Esophagus squamous epithelium (tissue), 5 donors: ENCODE measurements around the gene PRKN. TPM values are rescaled to one million over a fixed set of nuclear protein-coding genes. Genes with fewer than 3 reads are reported as not detected.

Experiments
- DNase-seq: peaks from one replicate; lab custom pipeline; 2025; lab: John Stamatoyannopoulos, UW
- H3K27ac ChIP-seq, 4 donors: fragments of 200-600 bp; sonication (generic); one replicate each; pipeline ENCODE4 v1.5.1; 2016 to 2019; ENCODE audit warnings: mild to moderate bottlenecking in 1 of 4
- H3K27me3 ChIP-seq, 4 donors: fragments of 200-600 bp; sonication (generic); 1 replicate in 3 of 4; 2 replicates in 1 of 4; pipeline versions ENCODE4 v1.5.1 to v1.6.0; 2017 to 2021; ENCODE audit warnings: antibody characterized with exemption in 1 of 4
- H3K36me3 ChIP-seq, 3 donors: fragments of 200-600 bp; sonication (generic); one replicate each; pipeline ENCODE4 v1.5.1; 2016 to 2019
- H3K4me1 ChIP-seq, 3 donors: fragments of 200-600 bp; sonication (generic); one replicate each; pipeline ENCODE4 v1.5.1; 2017 to 2019
- H3K4me3 ChIP-seq, 4 donors: fragments of 200-600 bp; sonication (generic); 1 replicate in 3 of 4; 2 replicates in 1 of 4; pipeline ENCODE4 v1.5.1; 2016 to 2019; ENCODE audit warnings: mild to moderate bottlenecking in 2 of 4, moderate library complexity in 1 of 4
- H3K9me3 ChIP-seq, 3 donors: fragments of 200-600 bp; sonication (generic); one replicate each; pipeline ENCODE4 v1.5.1; 2016 to 2019
- CTCF ChIP-seq, 6 experiments: fragments of 450-650 bp in 4 of 6; fragments of 200-600 bp in 2 of 6; sonication (generic) in 2 of 6; IDR thresholded peaks; one replicate each; pipeline ENCODE4 v1.5.1; 2016 to 2019; ENCODE audit warnings: antibody characterized with exemption in 6 of 6, mild to moderate bottlenecking in 4 of 6, moderate library complexity in 4 of 6
- POLR2A ChIP-seq, 4 donors: fragments of 450-650 bp; IDR thresholded peaks; one replicate each; pipeline ENCODE4 v1.6.1; 2017; ENCODE audit warnings: antibody characterized with exemption in 4 of 4, mild to moderate bottlenecking in 4 of 4, moderate library complexity in 3 of 4
- WGBS, 2 donors: methylation state at CpG; one replicate each; pipeline ENCODE4 v1.1.5; 2018; 5-methylcytosine and 5-hydroxymethylcytosine counted together
- intact Hi-C: fragments of 100-400 bp; cut with DNase I; formaldehyde crosslinking; loops from one replicate; pipeline ENCODE4 v1.15.0; 2022
- total RNA-seq, 4 donors: library from RNA; depleted of rRNA; stranded (reverse); fragments of >200 nt; gene quantifications; one replicate each; pipeline ENCODE4 v1.1.0, GENCODE V29; 2016
- donor health status: DM: yes; HTN: yes; CAD: no.

PRKN gene
- total RNA-seq, 4 donors from 2014 or later = 0.70 to 5.5 (median 2.2) TPM

GRCh38 chr6:161370880-161371279 is 1356.7 kb downstream of the PRKN start:
- peaks cover 9 to 29% (median 16%) of the 10 kb centered on the region in 3 donors for H3K4me1 ChIP-seq
- intact Hi-C loops = loop anchor here (5.0 kb wide), 2 partner anchors 219 to 439 kb away; no protein-coding TSS in a partner anchor
- no peak for TF ChIP-seq POLR2A (IDR thresholded peaks at IDR 0.05)
- TF ChIP-seq CTCF (IDR thresholded peaks at IDR 0.05) = peak; percentile 77 to 94 (median 88)
- H3K9me3 ChIP-seq = no peaks in the 10 kb centered on the region
- no peak overlapping the region for H3K4me3 ChIP-seq
- DNase-seq = no peak
- 21 to 24% methylated on average over 9 of the region's 9 CpGs for WGBS, 2 donors
- H3K27me3 ChIP-seq = no peaks in the 10 kb centered on the region
- H3K27ac ChIP-seq = no peak overlapping the region
- H3K36me3 ChIP-seq = no peaks in the 10 kb centered on the region

GRCh38 chr6:161369339-161369738 is 1358.2 kb downstream of the PRKN start:
- 43 to 53% methylated on average over 13 of the region's 13 CpGs for WGBS, 2 donors
- Histone ChIP-seq H3K4me1 (peaks cover 3 to 17% (median 8%) of the 10 kb centered on the region in 3 donors), H3K27me3 (no peaks in the 10 kb centered on the region), H3K9me3 (no peaks in the 10 kb centered on the region), H3K36me3 (no peaks in the 10 kb centered on the region), H3K27ac (no peak overlapping the region), H3K4me3 (no peak overlapping the region)
- intact Hi-C loops = no loop called here
- DNase-seq = no peak
- TF ChIP-seq CTCF (IDR thresholded peaks at IDR 0.05) (peak in 2 of 6 experiments; percentile 3 to 37), POLR2A (IDR thresholded peaks at IDR 0.05) (no peak)

- WGBS, 2 donors = 69 to 73% methylated on average over 3 to 4 of the region's 7 CpGs
- H3K4me1 ChIP-seq = peaks cover 0 to 11% (median 4%) of the 10 kb centered on the region in 3 donors
- intact Hi-C loops = no loop called here
- peaks cover 0 to 5% (median 3%) of the 10 kb centered on the region in 3 donors for H3K9me3 ChIP-seq
- TF ChIP-seq CTCF (IDR thresholded peaks at IDR 0.05) (no peak), POLR2A (IDR thresholded peaks at IDR 0.05) (no peak)
- no peak overlapping the region for H3K27ac ChIP-seq
- DNase-seq = no peak
- H3K27me3 ChIP-seq = no peaks in the 10 kb centered on the region
- H3K36me3 ChIP-seq = no peaks in the 10 kb centered on the region
- H3K4me3 ChIP-seq = no peak overlapping the region
Measured at GRCh38 chr6:161368514-161368913, 1359.1 kb downstream of the PRKN start.

- H3K27ac ChIP-seq = no peak overlapping the region
- H3K9me3 ChIP-seq = peaks cover 0 to 13% (median 12%) of the 10 kb centered on the region in 3 donors
- H3K36me3 ChIP-seq = no peaks in the 10 kb centered on the region
- TF ChIP-seq POLR2A (IDR thresholded peaks at IDR 0.05) = no peak
- TF ChIP-seq CTCF (IDR thresholded peaks at IDR 0.05) = no peak
- intact Hi-C loops = no loop called here
- no peak for DNase-seq
- H3K4me1 ChIP-seq = peaks cover 0 to 10% (median 4%) of the 10 kb centered on the region in 3 donors
- WGBS, 2 donors = 61 to 63% methylated on average over 3 to 7 of the region's 12 CpGs
- H3K4me3 ChIP-seq = no peak overlapping the region
- H3K27me3 ChIP-seq = no peaks in the 10 kb centered on the region
Measured at GRCh38 chr6:161367472-161367871, 1360.1 kb downstream of the PRKN start.

GRCh38 chr6:161366301-161366923 is 1361.2 kb downstream of the PRKN start:
- Histone ChIP-seq H3K27ac (no peak overlapping the region), H3K27me3 (no peaks in the 10 kb centered on the region), H3K4me3 (no peak overlapping the region), H3K9me3 (peaks cover 0 to 13% (median 12%) of the 10 kb centered on the region in 3 donors), H3K36me3 (no peaks in the 10 kb centered on the region), H3K4me1 (peaks cover 0 to 10% (median 4%) of the 10 kb centered on the region in 3 donors)
- intact Hi-C loops = no loop called here
- WGBS, 2 donors = 87 to 89% methylated on average over 11 of the region's 11 CpGs
- DNase-seq = no peak
- TF ChIP-seq CTCF (IDR thresholded peaks at IDR 0.05) (no peak), POLR2A (IDR thresholded peaks at IDR 0.05) (no peak)
